Endothelial cell of umbilical vein (primary cell): ENCODE results near the gene BCOR. TPM values are rescaled to one million over a fixed set of nuclear protein-coding genes. Genes with fewer than 3 reads are reported as not detected.

Experiments used
- BruUV-seq: library from RNA; stranded (reverse); fragments of 400-500 nt; replicated peaks from 2 replicates; lab custom pipeline; 2021; lab: Mats Ljungman, UMichigan
- CTCF ChIA-PET: fragments of 300-600, 350-600 bp; sonication (Branson Sonifier 250); formaldehyde crosslinking; loops from one replicate; lab custom pipeline; 2021; ENCODE audit warnings: antibody characterized with exemption, inconsistent platforms; lab: Charles Lee
- POLR2A ChIA-PET: fragments of 300-600, 350-600 bp; sonication (Branson Sonifier 250); formaldehyde crosslinking; loops from one replicate; lab custom pipeline; 2021; ENCODE audit warnings: antibody characterized with exemption, inconsistent platforms; lab: Charles Lee
- DNase-seq: peaks from one replicate; pipeline ENCODE4 v3.0.0-alpha.2; 2011; ENCODE audit warnings: low read depth, low spot score
- FAIRE-seq: peaks from 2 replicates; lab custom pipeline; 2011; peaks lifted over from hg19 to GRCh38; lab: Jason Lieb, UNC
- H2AFZ ChIP-seq: 2 replicates; pipeline ENCODE4 v1.6.0; 2012; ENCODE audit warnings: low read depth, low read length, control low read depth, inconsistent platforms
- H3K27ac ChIP-seq: 2 replicates; pipeline ENCODE4 v1.5.1; 2011; ENCODE audit warnings: low read depth, mild to moderate bottlenecking, control low read depth, low read length, moderate library complexity; ENCODE audit not compliant: insufficient read depth
- H3K27me3 ChIP-seq, 2 experiments: 2 replicates each; pipeline versions ENCODE4 v1.6.0 to v1.6.1; 2011; ENCODE audit warnings: low read length in 2 of 2, mixed read lengths in 1 of 2; ENCODE audit not compliant: control insufficient read depth in 2 of 2, insufficient read depth in 2 of 2
- H3K36me3 ChIP-seq, 2 experiments: 2 replicates in 1 of 2; 3 replicates in 1 of 2; pipeline ENCODE4 v1.5.1; 2011; ENCODE audit warnings: low read length in 2 of 2, mild to moderate bottlenecking in 1 of 2, moderate library complexity in 1 of 2; ENCODE audit not compliant: control insufficient read depth in 2 of 2, insufficient read depth in 2 of 2; ENCODE audit errors: extremely low read depth in 1 of 2
- H3K4me1 ChIP-seq: 3 replicates; pipeline ENCODE4 v1.5.1; 2011; ENCODE audit warnings: mild to moderate bottlenecking, low read length; ENCODE audit not compliant: control insufficient read depth, insufficient read depth; ENCODE audit errors: extremely low read depth
- H3K4me2 ChIP-seq: 2 replicates; pipeline ENCODE4 v1.6.1; 2011; ENCODE audit warnings: low read length, control low read depth, mixed read lengths; ENCODE audit not compliant: insufficient read depth
- H3K4me3 ChIP-seq, 3 experiments: fragments of 200-600 bp in 1 of 3; sonication (generic), shearing (Covaris generic) in 1 of 3; replicated peaks in 1 of 3; 2 replicates each; pipeline ENCODE4 v1.5.1; 2011 to 2016; ENCODE audit warnings: control low read depth in 3 of 3, low read length in 3 of 3, mild to moderate bottlenecking in 2 of 3, inconsistent platforms in 1 of 3, low read depth in 1 of 3, moderate library complexity in 1 of 3; ENCODE audit not compliant: insufficient read depth in 1 of 3
- H3K79me2 ChIP-seq: 2 replicates; pipeline ENCODE4 v1.6.0; 2012; ENCODE audit warnings: low read length, inconsistent platforms; ENCODE audit not compliant: control insufficient read depth, insufficient read depth
- H3K9ac ChIP-seq: replicated peaks from 2 replicates; pipeline ENCODE3; 2011; ENCODE audit warnings: low read length, control low read depth; ENCODE audit not compliant: insufficient read depth; ENCODE audit errors: extremely low read depth
- H3K9me1 ChIP-seq: replicated peaks from 3 replicates; pipeline ENCODE4 v1.6.0; 2011; ENCODE audit warnings: mild to moderate bottlenecking, low read length; ENCODE audit not compliant: control insufficient read depth, insufficient read depth; ENCODE audit errors: extremely low read depth
- H3K9me3 ChIP-seq: replicated peaks from 2 replicates; pipeline ENCODE4 v1.5.1; 2012; ENCODE audit warnings: low read length, inconsistent platforms; ENCODE audit not compliant: control insufficient read depth, insufficient read depth
- H4K20me1 ChIP-seq: replicated peaks from 2 replicates; pipeline ENCODE3; 2011; ENCODE audit warnings: mild to moderate bottlenecking, low read length; ENCODE audit not compliant: control insufficient read depth, insufficient read depth; ENCODE audit errors: extremely low read depth
- FOS ChIP-seq: IDR thresholded peaks from 2 replicates; pipeline ENCODE4 v1.6.1; 2011; ENCODE audit warnings: mild to moderate bottlenecking, low read length, moderate library complexity, borderline replicate concordance; ENCODE audit not compliant: insufficient read depth
- GATA2 ChIP-seq: IDR thresholded peaks from 2 replicates; pipeline ENCODE4 v1.7.0; 2011; ENCODE audit warnings: low read depth, mild to moderate bottlenecking, moderate library complexity, mixed read lengths, low read length; ENCODE audit not compliant: insufficient read length, insufficient read depth
- JUN ChIP-seq: IDR thresholded peaks from 2 replicates; pipeline ENCODE4 v1.6.1; 2011; ENCODE audit warnings: borderline replicate concordance, low read depth; ENCODE audit not compliant: insufficient read length, insufficient read depth
- MYC ChIP-seq: IDR thresholded peaks from one replicate; pipeline ENCODE4 v1.6.1; 2011; ENCODE audit warnings: mild to moderate bottlenecking, low read depth, low read length
- POLR2A ChIP-seq: IDR thresholded peaks from 2 replicates; pipeline ENCODE4 v1.6.1; 2012; ENCODE audit warnings: low read depth, mild to moderate bottlenecking, control low read depth, low read length
- POLR2AphosphoS5 ChIP-seq: IDR thresholded peaks from 2 replicates; pipeline ENCODE4 v1.6.1; 2012; ENCODE audit warnings: low read depth, mild to moderate bottlenecking, control low read depth, low read length, moderate library complexity; ENCODE audit not compliant: insufficient read depth
- dilution Hi-C: fragments of 300-500 bp; cut with MboI; formaldehyde crosslinking; loops from one replicate; pipeline ENCODE4 v1.15.0; 2019; ENCODE audit warnings: low sequenced_read_pairs; ENCODE audit not compliant: extremely low pct_ligation_motif_present
- intact Hi-C: fragments of 100-400 bp; cut with micrococcal nuclease; formaldehyde crosslinking; loops from one replicate; pipeline ENCODE4 v1.10.0; 2022
- polyA plus RNA-seq, 4 experiments: library from polyadenylated mRNA; depleted of rRNA in 3 of 4; stranded (reverse) in 3 of 4; unstranded in 1 of 4; fragments of >200 nt; gene quantifications; 2 replicates each; pipeline versions ENCODE4 v1.2.1 to v1.2.3, GENCODE V29; 2011 to 2012; ENCODE audit warnings: missing spikeins in 1 of 4
- total RNA-seq: library from RNA; stranded (reverse); gene quantifications from 2 replicates; pipeline ENCODE4 v1.2.3, GENCODE V29; 2021
- TF ChIP-seq, protein P1 (sequence below), 2 donors: IDR thresholded peaks; 1 replicate in 1 of 2; 2 replicates in 1 of 2; pipeline ENCODE4 v1.5.1; 2011; ENCODE audit warnings: low read length in 2 of 2, mild to moderate bottlenecking in 2 of 2, moderate library complexity in 2 of 2, control low read depth in 1 of 2, inconsistent platforms in 1 of 2, low read depth in 1 of 2; ENCODE audit not compliant: insufficient read depth in 1 of 2; ENCODE audit errors: extremely low read depth in 1 of 2

The BCOR gene
- total and polyA plus RNA-seq, 2 donors (not counting 3 experiments of a cell fraction or from before 2014, with no cell fraction given), result 10.1 to 24.2 TPM

DNA sequence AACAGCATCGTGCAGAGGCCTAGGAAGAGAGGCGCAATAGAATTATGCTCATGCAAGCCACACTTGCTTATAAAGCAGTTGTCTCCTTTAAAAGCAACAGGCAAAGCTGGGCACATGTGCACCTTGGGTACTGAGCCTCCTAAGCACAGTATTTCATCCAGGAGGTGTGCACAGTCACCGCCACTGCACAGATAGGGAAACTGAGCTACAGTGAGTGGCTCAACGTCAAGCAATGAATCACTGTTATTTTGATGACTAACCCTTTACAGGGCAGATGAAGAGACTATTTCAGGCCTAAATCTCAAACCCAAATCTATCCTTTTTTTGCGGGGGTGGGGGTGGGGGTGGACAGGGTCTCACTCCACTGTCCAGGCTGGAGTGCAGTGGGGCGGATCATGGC is 42.3 kb downstream of the BCOR start:
- dilution Hi-C loops (no loop called here), intact Hi-C loops (no loop called here)
- Histone ChIP-seq H3K4me3 (no peak overlapping the region), H3K4me1 (peaks cover 2% of the 10 kb centered on the region), H3K36me3 (peaks cover 17 to 25% of the 10 kb centered on the region in 2 experiments), H3K27me3 (no peaks in the 10 kb centered on the region), H2AFZ (no peak overlapping the region), H3K9me1 (no peaks in the 10 kb centered on the region), H3K9me3 (peaks cover 2% of the 10 kb centered on the region), H4K20me1 (no peaks in the 10 kb centered on the region), H3K9ac (no peak overlapping the region), H3K79me2 (no peaks in the 10 kb centered on the region), H3K27ac (no peak overlapping the region), H3K4me2 (no peak overlapping the region)
- no TSS peak for BruUV-seq
- TF ChIP-seq POLR2A (no peak), JUN (no peak), POLR2AphosphoS5 (no peak), MYC (no peak), FOS (no peak), GATA2 (no peak)
- TF ChIP-seq, protein P1, sequence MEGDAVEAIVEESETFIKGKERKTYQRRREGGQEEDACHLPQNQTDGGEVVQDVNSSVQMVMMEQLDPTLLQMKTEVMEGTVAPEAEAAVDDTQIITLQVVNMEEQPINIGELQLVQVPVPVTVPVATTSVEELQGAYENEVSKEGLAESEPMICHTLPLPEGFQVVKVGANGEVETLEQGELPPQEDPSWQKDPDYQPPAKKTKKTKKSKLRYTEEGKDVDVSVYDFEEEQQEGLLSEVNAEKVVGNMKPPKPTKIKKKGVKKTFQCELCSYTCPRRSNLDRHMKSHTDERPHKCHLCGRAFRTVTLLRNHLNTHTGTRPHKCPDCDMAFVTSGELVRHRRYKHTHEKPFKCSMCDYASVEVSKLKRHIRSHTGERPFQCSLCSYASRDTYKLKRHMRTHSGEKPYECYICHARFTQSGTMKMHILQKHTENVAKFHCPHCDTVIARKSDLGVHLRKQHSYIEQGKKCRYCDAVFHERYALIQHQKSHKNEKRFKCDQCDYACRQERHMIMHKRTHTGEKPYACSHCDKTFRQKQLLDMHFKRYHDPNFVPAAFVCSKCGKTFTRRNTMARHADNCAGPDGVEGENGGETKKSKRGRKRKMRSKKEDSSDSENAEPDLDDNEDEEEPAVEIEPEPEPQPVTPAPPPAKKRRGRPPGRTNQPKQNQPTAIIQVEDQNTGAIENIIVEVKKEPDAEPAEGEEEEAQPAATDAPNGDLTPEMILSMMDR (IDR thresholded peaks at IDR 0.05; ENCODE audit: extremely low read depth in 1 of 2, insufficient read depth in 1 of 2, low read depth in 1 of 2, low read length in 2 of 2), result no peak
- ChIA-PET CTCF (interaction anchor here (1.1 kb wide), 1 partner anchor 241 kb away, joined by 3 read pairs; no protein-coding TSS in a partner anchor), POLR2A (no interaction called here)
- no peak for DNase-seq
- FAIRE-seq, result no peak
